Neural cell (in vitro differentiated cells): ENCODE results near the gene DPEP2. TPM values are rescaled to one million over a fixed set of nuclear protein-coding genes. Genes with fewer than 3 reads are reported as not detected.
"Not testable (repeated sequence)": the region's sequence is repeated elsewhere in the genome, so short reads cannot be mapped to it uniquely, and the experiment has no call there.

ENCODE experiments used
- H2AFZ ChIP-seq: fragments of 200-600, 300-800 bp; sonication (generic), shearing (Covaris generic); 2 replicates; pipeline ENCODE4 v1.6.0; 2014; ENCODE audit warnings: low read depth, mild to moderate bottlenecking, antibody characterized with exemption, low read length, moderate library complexity
- H3F3A ChIP-seq: fragments of 200-600 bp; shearing (Covaris generic); 2 replicates; pipeline ENCODE4 v1.6.1; 2016; ENCODE audit warnings: mild to moderate bottlenecking, moderate library complexity, mixed read lengths, antibody characterized with exemption, low read length; ENCODE audit not compliant: insufficient read depth, poor library complexity, severe bottlenecking
- H3K27ac ChIP-seq: fragments of 200-600, 300-800 bp; sonication (generic), shearing (Covaris generic); 2 replicates; pipeline ENCODE4 v1.5.1; 2014; ENCODE audit warnings: mild to moderate bottlenecking, low read length, moderate library complexity
- H3K27me3 ChIP-seq: fragments of 300-800, 200-600 bp; sonication (generic), shearing (Covaris generic); 2 replicates; pipeline ENCODE4 v1.6.0; 2014; ENCODE audit warnings: mild to moderate bottlenecking, low read depth, low read length, moderate library complexity; ENCODE audit not compliant: insufficient read depth
- H3K36me3 ChIP-seq: fragments of 300-800, 200-600 bp; sonication (generic), shearing (Covaris generic); 2 replicates; pipeline ENCODE4 v1.5.1; 2014; ENCODE audit warnings: mild to moderate bottlenecking, antibody characterized with exemption, low read length, moderate library complexity; ENCODE audit not compliant: insufficient read depth
- H3K4me2 ChIP-seq: fragments of 300-800, 200-600 bp; sonication (generic), shearing (Covaris generic); 2 replicates; pipeline ENCODE4 v1.6.0; 2014; ENCODE audit warnings: mild to moderate bottlenecking, low read length
- H3K4me3 ChIP-seq: fragments of 300-800, 200-600 bp; sonication (generic), shearing (Covaris generic); 2 replicates; pipeline ENCODE4 v1.5.1; 2014; ENCODE audit warnings: mild to moderate bottlenecking, low read length, moderate library complexity
- H3K79me2 ChIP-seq: fragments of 200-600 bp; shearing (Covaris generic); replicated peaks from 2 replicates; pipeline ENCODE4 v1.6.0; 2014; ENCODE audit warnings: mild to moderate bottlenecking, low read length, moderate library complexity; ENCODE audit not compliant: insufficient read depth
- H3K9ac ChIP-seq: fragments of 300-800, 200-600 bp; sonication (generic), shearing (Covaris generic); 2 replicates; pipeline ENCODE4 v1.6.1; 2016; ENCODE audit warnings: mild to moderate bottlenecking, low read length, mixed read lengths
- H3K9me2 ChIP-seq: fragments of 200-600 bp; shearing (Covaris generic); 2 replicates; pipeline ENCODE4 v1.6.1; 2016; ENCODE audit warnings: mild to moderate bottlenecking, low read length, mixed read lengths; ENCODE audit not compliant: insufficient read depth
- H3K9me3 ChIP-seq: fragments of 200-600, 300-800 bp; sonication (generic), shearing (Covaris generic); 2 replicates; pipeline ENCODE4 v1.6.1; 2016; ENCODE audit warnings: mild to moderate bottlenecking, mixed run types, low read length, moderate library complexity, mixed read lengths
- H4K20me1 ChIP-seq: fragments of 200-600 bp; shearing (Covaris generic); 2 replicates; pipeline ENCODE4 v1.6.1; 2016; ENCODE audit warnings: mild to moderate bottlenecking, mixed run types; ENCODE audit not compliant: insufficient read depth
- CTCF ChIP-seq: fragments of 450-650 bp; IDR thresholded peaks from 2 replicates; pipeline ENCODE4 v1.5.1; 2014; ENCODE audit warnings: antibody characterized with exemption, mild to moderate bottlenecking, moderate library complexity; ENCODE audit not compliant: poor library complexity, severe bottlenecking
- EP300 ChIP-seq: fragments of 450-650 bp; conservative IDR thresholded peaks from 2 replicates; pipeline ENCODE4 v1.6.1; 2014; ENCODE audit warnings: antibody characterized with exemption, mild to moderate bottlenecking, moderate library complexity; ENCODE audit not compliant: poor library complexity, severe bottlenecking
- EZH2 ChIP-seq: fragments of 200-600, 300-800 bp; shearing (Covaris generic), sonication (generic); IDR thresholded peaks from 2 replicates; pipeline ENCODE4 v1.6.1; 2014; ENCODE audit warnings: antibody characterized with exemption, low read length, borderline replicate concordance, mild to moderate bottlenecking; ENCODE audit not compliant: insufficient read depth, poor library complexity, severe bottlenecking
- MXI1 ChIP-seq: fragments of 450-650 bp; conservative IDR thresholded peaks from 2 replicates; pipeline ENCODE4 v1.6.1; 2014; ENCODE audit warnings: antibody characterized with exemption, mild to moderate bottlenecking; ENCODE audit not compliant: poor library complexity, severe bottlenecking
- POLR2AphosphoS5 ChIP-seq: IDR thresholded peaks from 2 replicates; pipeline ENCODE4 v1.6.1; 2012
- RAD21 ChIP-seq: fragments of 450-650 bp; conservative IDR thresholded peaks from 2 replicates; pipeline ENCODE4 v1.6.1; 2014; ENCODE audit warnings: antibody characterized with exemption, mild to moderate bottlenecking, moderate library complexity
- SMC3 ChIP-seq: fragments of 450-650 bp; conservative IDR thresholded peaks from 2 replicates; pipeline ENCODE4 v1.6.1; 2014; ENCODE audit warnings: antibody characterized with exemption, mild to moderate bottlenecking, moderate library complexity; ENCODE audit not compliant: poor library complexity
- TAF1 ChIP-seq: IDR thresholded peaks from 2 replicates; pipeline ENCODE4 v1.6.1; 2012; ENCODE audit warnings: low read depth
- polyA minus RNA-seq: library from RNA; depleted of rRNA, polyadenylated mRNA; stranded (reverse); fragments of >200 nt; gene quantifications from 2 replicates; pipeline ENCODE4 v1.2.3, GENCODE V29; 2014
- polyA plus RNA-seq: library from polyadenylated mRNA; depleted of rRNA; stranded (reverse); fragments of >200 nt; gene quantifications from 2 replicates; pipeline ENCODE4 v1.2.3, GENCODE V29; 2014
- TF ChIP-seq, protein P1 (sequence below): IDR thresholded peaks from 2 replicates; pipeline ENCODE4 v1.6.1; 2012; ENCODE audit warnings: borderline replicate concordance

Gene DPEP2
- polyA plus RNA-seq, result not detected in 2 replicates
- polyA minus RNA-seq, result not detected in 2 replicates

- H3K9me2 ChIP-seq, H3K9me3 ChIP-seq, H3K79me2 ChIP-seq, H3K4me3 ChIP-seq, H3F3A ChIP-seq, H3K36me3 ChIP-seq, H3K4me2 ChIP-seq, H4K20me1 ChIP-seq, H3K27me3 ChIP-seq, H2AFZ ChIP-seq, H3K9ac ChIP-seq, H3K27ac ChIP-seq: not testable (repeated sequence)
Measured at GRCh38 chr16:67998779-67999688, at the start of gene DPEP2. Gene DPEP2, minus strand, starts transcription at chr16:67999484. Its CDS starts 6,272 bp downstream, at chr16:67993212.

GRCh38 chr16:68047987-68048386, 48.7 kb upstream of the DPEP2 start:
- H2AFZ ChIP-seq, result no peak overlapping the region
- H3F3A ChIP-seq, result no peaks in the 10 kb centered on the region
- no peaks in the 10 kb centered on the region for H3K79me2 ChIP-seq
- H3K9me3 ChIP-seq, result no peaks in the 10 kb centered on the region
- no peak overlapping the region for H3K4me3 ChIP-seq
- no peaks in the 10 kb centered on the region for H4K20me1 ChIP-seq
- H3K9me2 ChIP-seq, result no peaks in the 10 kb centered on the region
- H3K4me2 ChIP-seq, result no peak overlapping the region
- H3K9ac ChIP-seq, result no peak overlapping the region
- no peaks in the 10 kb centered on the region for H3K27me3 ChIP-seq
- TF ChIP-seq EZH2 (no peak), MXI1 (no peak), SMC3 (no peak), EP300 (no peak)
- no peaks in the 10 kb centered on the region for H3K36me3 ChIP-seq
- no peak overlapping the region for H3K27ac ChIP-seq

- no peak overlapping the region for H3K27ac ChIP-seq
- TF ChIP-seq MXI1 (no peak), RAD21 (no peak), POLR2AphosphoS5 (no peak), EZH2 (no peak), SMC3 (no peak), EP300 (no peak), TAF1 (no peak), CTCF (no peak)
- TF ChIP-seq, protein P1, sequence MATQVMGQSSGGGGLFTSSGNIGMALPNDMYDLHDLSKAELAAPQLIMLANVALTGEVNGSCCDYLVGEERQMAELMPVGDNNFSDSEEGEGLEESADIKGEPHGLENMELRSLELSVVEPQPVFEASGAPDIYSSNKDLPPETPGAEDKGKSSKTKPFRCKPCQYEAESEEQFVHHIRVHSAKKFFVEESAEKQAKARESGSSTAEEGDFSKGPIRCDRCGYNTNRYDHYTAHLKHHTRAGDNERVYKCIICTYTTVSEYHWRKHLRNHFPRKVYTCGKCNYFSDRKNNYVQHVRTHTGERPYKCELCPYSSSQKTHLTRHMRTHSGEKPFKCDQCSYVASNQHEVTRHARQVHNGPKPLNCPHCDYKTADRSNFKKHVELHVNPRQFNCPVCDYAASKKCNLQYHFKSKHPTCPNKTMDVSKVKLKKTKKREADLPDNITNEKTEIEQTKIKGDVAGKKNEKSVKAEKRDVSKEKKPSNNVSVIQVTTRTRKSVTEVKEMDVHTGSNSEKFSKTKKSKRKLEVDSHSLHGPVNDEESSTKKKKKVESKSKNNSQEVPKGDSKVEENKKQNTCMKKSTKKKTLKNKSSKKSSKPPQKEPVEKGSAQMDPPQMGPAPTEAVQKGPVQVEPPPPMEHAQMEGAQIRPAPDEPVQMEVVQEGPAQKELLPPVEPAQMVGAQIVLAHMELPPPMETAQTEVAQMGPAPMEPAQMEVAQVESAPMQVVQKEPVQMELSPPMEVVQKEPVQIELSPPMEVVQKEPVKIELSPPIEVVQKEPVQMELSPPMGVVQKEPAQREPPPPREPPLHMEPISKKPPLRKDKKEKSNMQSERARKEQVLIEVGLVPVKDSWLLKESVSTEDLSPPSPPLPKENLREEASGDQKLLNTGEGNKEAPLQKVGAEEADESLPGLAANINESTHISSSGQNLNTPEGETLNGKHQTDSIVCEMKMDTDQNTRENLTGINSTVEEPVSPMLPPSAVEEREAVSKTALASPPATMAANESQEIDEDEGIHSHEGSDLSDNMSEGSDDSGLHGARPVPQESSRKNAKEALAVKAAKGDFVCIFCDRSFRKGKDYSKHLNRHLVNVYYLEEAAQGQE, result no peak
Measured at GRCh38 chr16:68046106-68046505, 46.8 kb upstream of the DPEP2 start.

More at GRCh38 chr16:68046106-68046505, 46.8 kb upstream of the DPEP2 start:
- H3K9me3 ChIP-seq, result no peaks in the 10 kb centered on the region
- H3K9ac ChIP-seq, result no peak overlapping the region
- H4K20me1 ChIP-seq, result no peaks in the 10 kb centered on the region
- H3K4me3 ChIP-seq, result no peak overlapping the region
- H3K4me2 ChIP-seq, result no peak overlapping the region
- H3K79me2 ChIP-seq, result no peaks in the 10 kb centered on the region
- no peaks in the 10 kb centered on the region for H3K9me2 ChIP-seq
- H3K27me3 ChIP-seq, result no peaks in the 10 kb centered on the region
- no peak overlapping the region for H2AFZ ChIP-seq
- no peaks in the 10 kb centered on the region for H3K36me3 ChIP-seq
- no peaks in the 10 kb centered on the region for H3F3A ChIP-seq
